Mucosa of gallbladder (tissue), 1 donor: ENCODE measurements around the gene WDR20. TPM values are rescaled to one million over a fixed set of nuclear protein-coding genes. Genes with fewer than 3 reads are reported as not detected.

Experiments
- DNase-seq: peaks from one replicate; pipeline ENCODE4 v3.0.0-alpha.2; 2020; ENCODE audit warnings: low spot score
- total RNA-seq: library from RNA; stranded (reverse); gene quantifications from one replicate; pipeline ENCODE4 v1.2.1, GENCODE V29; 2021
- donor health status: DM: no; HTN: no; CAD: no.

Gene WDR20
- total RNA-seq, 1 donor from 2014 or later, result 33.7 TPM

GRCh38 chr14:102218688-102219087 lies 79.0 kb downstream of the WDR20 start:
- no peak for DNase-seq

- DNase-seq, result no peak
Measured at GRCh38 chr14:102219316-102219715, 79.6 kb downstream of the WDR20 start.

GRCh38 chr14:102220031-102220430 lies 80.3 kb downstream of the WDR20 start:
- DNase-seq, result no peak

GRCh38 chr14:102221026-102221425 lies 81.3 kb downstream of the WDR20 start:
- DNase-seq, result no peak

GRCh38 chr14:102222009-102222575 lies 82.4 kb downstream of the WDR20 start:
- no peak for DNase-seq

GRCh38 chr14:102222751-102223150 lies 83.1 kb downstream of the WDR20 start:
- DNase-seq, result no peak

- DNase-seq, result no peak
Measured at GRCh38 chr14:102223682-102224081, 84.0 kb downstream of the WDR20 start.

GRCh38 chr14:102225386-102225785 lies 85.7 kb downstream of the WDR20 start:
- no peak for DNase-seq

- no peak for DNase-seq
Measured at GRCh38 chr14:102225936-102226335, 86.2 kb downstream of the WDR20 start.

GRCh38 chr14:102226356-102227125 lies 86.8 kb downstream of the WDR20 start:
- no peak for DNase-seq

- DNase-seq, result no peak
Measured at GRCh38 chr14:102227184-102227964, 87.7 kb downstream of the WDR20 start.

- DNase-seq, result no peak
Measured at GRCh38 chr14:102229071-102229738, 89.5 kb downstream of the WDR20 start.

- DNase-seq, result no peak
Measured at GRCh38 chr14:102229739-102230092, 90.0 kb downstream of the WDR20 start.

- DNase-seq, result no peak
Measured at GRCh38 chr14:102230481-102231210, 90.9 kb downstream of the WDR20 start.

GRCh38 chr14:102231476-102232347 lies 92.0 kb downstream of the WDR20 start:
- DNase-seq, result no peak

GRCh38 chr14:102232348-102232625 lies 92.6 kb downstream of the WDR20 start:
- DNase-seq, result no peak

GRCh38 chr14:102233081-102233480 lies 93.4 kb downstream of the WDR20 start:
- no peak for DNase-seq

GRCh38 chr14:102234331-102235264 lies 94.9 kb downstream of the WDR20 start:
- no peak for DNase-seq

- peak; percentile 83 for DNase-seq
Measured at GRCh38 chr14:102235275-102235897, 95.7 kb downstream of the WDR20 start.
